Colonic mucosa (tissue), 4 donors: ENCODE data around the gene ALKBH3. TPM values are rescaled to one million over a fixed set of nuclear protein-coding genes. Genes with fewer than 3 reads are reported as not detected.
A peak's percentile ranks its signal among the peaks of the same experiment; 100 is the strongest.

Experiments
- DNase-seq: peaks from one replicate; pipeline ENCODE4 v3.0.0-alpha.2; 2020
- H3K27ac ChIP-seq: fragments of 200-600 bp; one replicate; pipeline ENCODE4 v1.8.0; 2021
- H3K27me3 ChIP-seq: fragments of 200-600 bp; one replicate; pipeline ENCODE4 v1.8.0; 2021
- H3K36me3 ChIP-seq: fragments of 200-600 bp; one replicate; pipeline ENCODE4 v1.8.0; 2021
- H3K4me1 ChIP-seq: fragments of 200-600 bp; one replicate; pipeline ENCODE4 v1.8.0; 2021; ENCODE audit warnings: mild to moderate bottlenecking
- H3K4me3 ChIP-seq: fragments of 200-600 bp; one replicate; pipeline ENCODE4 v1.8.0; 2021
- H3K9ac ChIP-seq, 2 donors: one replicate each; pipeline ENCODE4 v1.7.0; 2013; ENCODE audit warnings: control low read depth in 2 of 2, low read depth in 2 of 2, low read length in 2 of 2
- H3K9me3 ChIP-seq: fragments of 200-600 bp; one replicate; pipeline ENCODE4 v1.8.0; 2021
- intact Hi-C: fragments of 100-400 bp; cut with DNase I; formaldehyde crosslinking; loops from one replicate; pipeline ENCODE4 v1.14.1; 2022
- total RNA-seq, 2 donors: library from RNA; stranded (reverse); fragmentation: NEBNext Ultra II Directional in 1 of 2; extraction: Animal tissue kit (Norgen Biotek cat#: 25700) in 1 of 2; gene quantifications; one replicate each; pipeline ENCODE4 v1.2.1, GENCODE V29; 2021
- TF ChIP-seq, protein P1 (sequence below): fragments of 200-600 bp; IDR thresholded peaks from one replicate; pipeline ENCODE4 v1.8.0; 2022; ENCODE audit warnings: antibody characterized with exemption, mild to moderate bottlenecking
- donor health status: healthy.
- donor health status: DM: no; HTN: no; CAD: no.
- donor health status: DM: no; HTN: no; CAD: no.

The ALKBH3 gene
- total RNA-seq, 2 donors from 2014 or later, result 22.5 to 26.9 TPM

- H3K9ac ChIP-seq, result no peak overlapping the region
- H3K27me3 ChIP-seq, result no peaks in the 10 kb centered on the region
- no peaks in the 10 kb centered on the region for H3K36me3 ChIP-seq
- intact Hi-C loops, result no loop called here
- TF ChIP-seq, protein P1, sequence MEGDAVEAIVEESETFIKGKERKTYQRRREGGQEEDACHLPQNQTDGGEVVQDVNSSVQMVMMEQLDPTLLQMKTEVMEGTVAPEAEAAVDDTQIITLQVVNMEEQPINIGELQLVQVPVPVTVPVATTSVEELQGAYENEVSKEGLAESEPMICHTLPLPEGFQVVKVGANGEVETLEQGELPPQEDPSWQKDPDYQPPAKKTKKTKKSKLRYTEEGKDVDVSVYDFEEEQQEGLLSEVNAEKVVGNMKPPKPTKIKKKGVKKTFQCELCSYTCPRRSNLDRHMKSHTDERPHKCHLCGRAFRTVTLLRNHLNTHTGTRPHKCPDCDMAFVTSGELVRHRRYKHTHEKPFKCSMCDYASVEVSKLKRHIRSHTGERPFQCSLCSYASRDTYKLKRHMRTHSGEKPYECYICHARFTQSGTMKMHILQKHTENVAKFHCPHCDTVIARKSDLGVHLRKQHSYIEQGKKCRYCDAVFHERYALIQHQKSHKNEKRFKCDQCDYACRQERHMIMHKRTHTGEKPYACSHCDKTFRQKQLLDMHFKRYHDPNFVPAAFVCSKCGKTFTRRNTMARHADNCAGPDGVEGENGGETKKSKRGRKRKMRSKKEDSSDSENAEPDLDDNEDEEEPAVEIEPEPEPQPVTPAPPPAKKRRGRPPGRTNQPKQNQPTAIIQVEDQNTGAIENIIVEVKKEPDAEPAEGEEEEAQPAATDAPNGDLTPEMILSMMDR, result no peak
- no peak overlapping the region for H3K27ac ChIP-seq
- H3K4me1 ChIP-seq, result no peaks in the 10 kb centered on the region
- no peak overlapping the region for H3K4me3 ChIP-seq
- no peaks in the 10 kb centered on the region for H3K9me3 ChIP-seq
- DNase-seq, result no peak
Observed at GRCh38 chr11:43835104-43835503, 45.5 kb upstream of the ALKBH3 start.

DNA sequence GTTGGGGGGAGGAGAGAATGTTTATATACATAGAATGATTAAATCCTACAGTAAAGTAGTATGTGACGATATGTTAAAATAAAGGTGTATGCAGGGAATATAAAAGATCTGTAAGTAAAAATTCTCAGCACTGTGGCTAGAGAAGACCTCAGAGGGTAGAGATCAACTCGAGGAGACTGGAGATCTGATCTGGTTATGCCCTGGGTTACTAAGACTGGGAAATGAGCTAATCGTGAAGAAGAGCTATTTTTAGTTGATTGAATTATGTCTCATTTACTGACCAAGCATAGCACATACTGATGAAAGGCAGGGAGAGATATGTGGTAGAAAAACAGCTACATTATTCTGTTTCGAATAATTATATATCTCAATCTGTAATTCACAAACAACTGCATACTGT, 42.8 kb upstream of the ALKBH3 start:
- intact Hi-C loops, result no loop called here
- no peak for DNase-seq

DNA sequence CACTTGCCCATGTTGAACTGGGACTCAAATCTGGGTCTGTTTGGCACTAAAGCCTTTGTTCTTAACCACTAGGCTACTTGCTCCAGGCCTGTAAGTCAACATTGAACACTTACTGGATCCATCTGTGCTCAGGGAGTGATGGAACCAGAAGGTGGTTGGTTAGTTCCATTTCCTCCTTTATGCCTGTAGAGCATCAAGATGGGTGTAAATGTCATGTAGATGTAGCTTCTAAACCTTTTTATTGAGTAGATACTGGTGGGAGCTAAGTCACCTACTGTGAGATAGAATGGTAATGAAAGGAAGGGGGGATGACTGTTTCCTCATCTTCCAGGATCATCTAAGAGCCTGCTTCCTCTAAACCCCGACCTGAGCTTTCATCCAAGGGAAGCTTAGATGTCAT, 38.6 kb upstream of the ALKBH3 start:
- Histone ChIP-seq H3K4me3 (no peak overlapping the region), H3K27ac (no peak overlapping the region), H3K36me3 (no peaks in the 10 kb centered on the region), H3K9ac (no peak overlapping the region), H3K27me3 (no peaks in the 10 kb centered on the region), H3K9me3 (no peaks in the 10 kb centered on the region), H3K4me1 (no peaks in the 10 kb centered on the region)
- TF ChIP-seq, protein P1, result no peak
- intact Hi-C loops, result no loop called here
- no peak for DNase-seq

More for the DNA sequence above, 42.8 kb upstream of the ALKBH3 start:
- no peak overlapping the region for H3K27ac ChIP-seq
- TF ChIP-seq, protein P1, result no peak
- no peaks in the 10 kb centered on the region for H3K36me3 ChIP-seq
- no peak overlapping the region for H3K9ac ChIP-seq
- no peaks in the 10 kb centered on the region for H3K27me3 ChIP-seq
- no peaks in the 10 kb centered on the region for H3K4me1 ChIP-seq
- no peaks in the 10 kb centered on the region for H3K9me3 ChIP-seq
- no peak overlapping the region for H3K4me3 ChIP-seq

DNA sequence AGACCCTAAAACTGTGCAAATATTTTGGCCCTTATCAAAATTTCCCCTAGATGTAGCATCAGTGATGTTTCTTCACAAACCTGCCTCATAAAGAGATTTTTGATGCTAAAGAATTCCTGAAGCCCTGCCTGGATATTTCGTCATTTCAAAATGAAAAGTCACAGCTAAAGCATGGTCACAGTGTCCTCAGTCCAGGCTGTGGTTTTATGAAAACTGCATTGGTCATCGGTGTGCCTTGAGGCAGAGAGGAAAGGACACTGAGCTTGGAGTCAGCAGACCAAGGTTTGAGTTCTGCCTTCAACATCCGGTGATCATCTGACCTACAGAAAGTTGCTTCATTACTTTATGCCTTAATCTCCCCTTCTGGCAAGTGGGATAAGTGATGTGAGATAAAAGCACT, 34.8 kb upstream of the ALKBH3 start:
- Histone ChIP-seq H3K27me3 (no peaks in the 10 kb centered on the region), H3K9ac (no peak overlapping the region), H3K27ac (no peak overlapping the region), H3K36me3 (no peaks in the 10 kb centered on the region), H3K9me3 (no peaks in the 10 kb centered on the region), H3K4me3 (no peak overlapping the region), H3K4me1 (no peaks in the 10 kb centered on the region)
- TF ChIP-seq, protein P1, result no peak
- DNase-seq, result no peak
- intact Hi-C loops, result no loop called here

DNA sequence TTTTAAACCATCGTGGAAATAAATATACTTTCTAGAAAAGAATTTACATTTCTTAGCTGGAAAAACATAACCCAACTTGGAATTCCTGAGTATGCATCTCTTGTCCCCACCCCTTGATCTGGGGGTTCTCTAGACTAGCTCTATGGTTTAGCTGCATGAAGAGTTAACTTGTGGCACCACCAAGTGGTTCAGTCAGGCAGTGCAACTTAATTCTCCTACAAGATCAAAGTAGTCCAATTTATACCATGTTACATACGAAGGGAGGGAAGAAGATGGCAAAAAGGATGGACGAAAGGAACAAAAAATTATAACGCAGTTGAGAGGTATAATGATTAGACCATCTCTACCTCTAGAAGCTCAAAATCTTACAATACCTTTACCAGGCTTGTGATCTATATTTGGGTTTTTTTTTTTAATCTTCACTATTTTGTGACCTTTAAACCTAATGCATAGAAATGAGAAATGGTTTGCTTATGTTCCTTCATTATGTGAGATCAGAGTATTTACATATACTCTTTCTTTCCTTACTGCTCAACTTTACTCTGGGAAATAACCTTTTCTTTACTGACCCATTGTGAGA, 28.5 kb upstream of the ALKBH3 start:
- peak; percentile 40 for DNase-seq
- Histone ChIP-seq H3K27me3 (no peaks in the 10 kb centered on the region), H3K4me1 (no peaks in the 10 kb centered on the region), H3K9ac (no peak overlapping the region), H3K4me3 (no peak overlapping the region), H3K9me3 (no peaks in the 10 kb centered on the region), H3K27ac (no peak overlapping the region), H3K36me3 (peaks cover 11% of the 10 kb centered on the region)
- TF ChIP-seq, protein P1, result peak; percentile 65
- intact Hi-C loops, result no loop called here
